Activated CD4-positive, alpha-beta T cell treated with anti-CD3 and anti-CD28 coated beads for 1 hour (primary cell): Measurements from ENCODE around the gene CHD8.

Experiments used
- DNase-seq: peaks from one replicate; pipeline ENCODE4 v3.0.0-alpha.2; 2020

Gene CHD8

DNA sequence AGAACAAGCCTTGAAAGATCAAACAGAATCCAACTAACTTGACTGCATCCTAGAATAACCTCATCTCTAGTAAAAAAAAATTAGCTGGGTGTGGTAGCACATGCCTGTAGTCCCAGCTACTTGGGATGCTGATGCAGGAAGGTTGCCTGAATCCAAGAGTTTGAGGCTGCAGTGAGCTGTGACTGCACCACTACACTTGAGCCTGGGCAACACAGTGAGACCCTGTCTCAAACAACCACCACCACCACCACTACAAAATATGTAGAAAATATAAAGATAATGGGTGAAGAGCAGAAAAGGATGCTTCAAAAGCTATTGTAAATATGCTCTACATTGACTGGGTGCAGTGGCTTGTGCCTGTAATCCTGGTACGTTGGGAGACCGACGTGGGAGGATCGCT, 99.4 kb downstream of the CHD8 start:
- no peak for DNase-seq

DNA sequence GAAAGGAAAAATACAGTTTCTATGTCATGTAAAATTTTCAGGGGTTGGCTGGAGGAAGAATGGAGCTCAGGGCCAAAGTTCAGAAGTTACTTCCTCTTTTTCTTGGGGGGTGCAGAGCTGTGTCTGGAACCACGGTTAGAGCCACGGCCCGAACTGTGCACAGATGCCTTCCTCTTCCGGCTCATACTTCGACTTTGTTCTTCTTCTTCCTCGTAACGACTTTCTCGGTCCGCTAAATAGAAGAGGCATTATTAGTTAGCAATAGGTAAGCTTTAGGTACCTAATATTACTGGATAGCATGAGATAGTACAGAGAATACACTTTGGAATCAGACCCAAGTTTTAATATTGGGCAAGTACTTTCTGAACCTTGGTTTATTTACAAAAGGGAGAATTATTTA, 103.3 kb downstream of the CHD8 start:
- no peak for DNase-seq

DNA sequence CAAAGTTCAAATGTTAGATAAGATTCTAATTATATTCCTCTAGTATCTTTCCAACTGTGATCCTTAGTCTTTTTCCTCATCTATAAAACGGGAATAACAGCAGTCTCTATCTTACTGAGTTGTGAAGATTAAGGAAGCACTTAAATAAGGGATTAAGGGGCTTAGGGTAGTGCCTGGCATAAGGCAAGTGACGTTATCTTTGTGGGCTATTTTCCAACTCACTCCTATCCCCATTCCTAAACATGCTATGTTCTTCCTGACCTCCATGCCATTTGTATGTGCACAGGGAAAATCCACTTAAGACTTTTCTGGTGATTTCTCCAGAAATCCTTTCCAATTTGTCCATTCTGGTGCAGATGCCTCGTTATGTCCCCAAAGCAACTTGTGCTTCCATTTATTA, 105.4 kb downstream of the CHD8 start:
- DNase-seq = no peak

DNA sequence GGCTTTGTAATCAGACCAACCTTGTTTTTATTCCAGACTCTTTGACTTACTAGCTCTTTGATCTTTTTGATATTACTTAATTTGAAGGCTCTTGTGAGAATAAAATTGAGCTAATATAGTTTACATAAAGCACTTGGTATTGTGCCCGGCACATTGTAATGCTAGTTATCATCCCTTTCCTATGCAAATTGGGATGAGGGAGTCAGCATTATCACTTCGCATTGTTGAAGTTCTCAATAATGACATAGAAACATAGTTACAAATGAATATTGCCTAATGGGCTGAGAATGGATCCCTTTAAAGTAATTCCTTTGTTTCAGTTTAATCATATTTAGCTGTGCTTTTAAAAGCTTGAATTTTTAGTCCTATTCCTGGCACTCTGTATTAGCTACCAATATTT, 108.7 kb downstream of the CHD8 start:
- no peak for DNase-seq

DNA sequence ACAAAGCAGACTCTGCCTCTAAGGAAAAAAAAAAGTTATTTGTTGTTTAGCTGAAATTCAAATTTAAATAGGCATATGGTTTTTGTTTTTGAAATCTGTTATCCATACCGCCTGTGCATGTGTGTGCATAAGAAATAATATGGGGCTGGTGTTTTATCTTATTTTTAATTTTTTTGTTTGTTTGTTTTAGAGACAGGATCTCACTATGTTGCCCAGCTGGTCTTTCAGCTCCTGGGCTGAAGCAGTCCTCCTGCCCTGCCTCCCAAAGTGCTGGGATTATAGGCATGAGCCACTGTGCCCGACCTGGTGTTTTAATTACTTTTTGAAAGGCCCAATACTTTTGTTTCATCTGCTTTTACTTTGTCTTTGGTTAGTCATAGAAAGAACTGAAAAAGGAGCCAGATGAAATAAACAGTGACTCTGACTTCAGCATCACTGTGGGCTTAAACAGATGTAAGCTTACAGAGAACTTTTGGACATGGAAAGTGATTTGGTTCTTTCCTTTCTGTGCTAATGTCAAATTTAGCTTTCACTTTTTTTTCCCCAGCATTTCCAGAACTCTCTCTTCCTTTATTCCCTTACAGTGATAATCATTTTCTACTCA, 109.3 kb downstream of the CHD8 start:
- no peak for DNase-seq

DNA sequence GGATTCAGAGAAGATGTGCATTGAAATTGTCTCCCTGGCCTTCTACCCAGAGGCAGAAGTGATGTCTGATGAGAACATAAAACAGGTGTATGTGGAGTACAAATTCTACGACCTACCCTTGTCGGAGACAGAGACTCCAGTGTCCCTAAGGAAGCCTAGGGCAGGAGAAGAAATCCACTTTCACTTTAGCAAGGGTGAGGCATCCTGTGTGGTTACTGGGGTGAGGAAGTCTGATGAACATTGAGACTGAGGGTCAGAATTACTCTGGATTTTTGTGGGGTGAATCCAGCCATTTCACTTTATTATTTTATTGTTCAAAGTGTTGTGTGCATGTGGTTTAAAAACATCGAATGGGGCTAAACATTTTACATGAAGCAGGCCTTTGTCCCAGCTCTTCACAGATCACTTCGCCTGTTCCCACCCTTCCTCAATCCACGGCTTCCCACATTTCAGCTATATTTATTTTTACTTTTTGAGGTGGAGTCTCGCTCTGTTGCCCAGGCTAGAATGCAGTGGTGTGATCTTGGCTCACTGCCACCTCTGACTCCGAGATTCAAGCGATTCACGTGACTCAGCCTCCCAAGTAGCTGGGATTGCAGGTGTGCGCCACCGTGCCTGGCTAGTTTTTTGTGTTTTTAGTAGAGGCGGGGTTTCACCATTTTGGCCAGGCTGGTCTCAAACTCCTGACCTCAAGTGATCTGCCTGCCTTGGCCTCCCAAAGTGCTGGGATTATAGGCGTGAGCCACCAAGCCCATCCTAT, 112.7 kb downstream of the CHD8 start:
- DNase-seq = no peak
